HK-2 (cell line): ENCODE measurements around the gene COG4.

Experiments
- DNase-seq: peaks from one replicate; pipeline ENCODE4 v3.0.0-alpha.2; 2018; ENCODE audit not compliant: unreplicated experiment

Gene COG4

GRCh38 chr16:70527315-70527996 lies 4.1 kb upstream of the COG4 start:
- no peak for DNase-seq

- no peak for DNase-seq
These were observed 3.0 kb upstream of the COG4 start for GRCh38 chr16:70526403-70526802.

GRCh38 chr16:70524399-70524825 lies 1.1 kb upstream of the COG4 start:
- peak; percentile 41 for DNase-seq

GRCh38 chr16:70523743-70524398 lies 517 bp upstream of the COG4 start, which contains the start of gene SF3B3:
Gene SF3B3 (plus strand): TSS chr16:70523816. CDS start chr16:70526657, 2,841 bp downstream.
- DNase-seq = peak; percentile 73

- DNase-seq = no peak
These were observed 908 bp downstream of the COG4 start for GRCh38 chr16:70522216-70523075.

- DNase-seq = no peak
These were observed 2.6 kb downstream of the COG4 start for GRCh38 chr16:70520612-70521297.

GRCh38 chr16:70512456-70512855 lies 10.9 kb downstream of the COG4 start:
- DNase-seq = peak; percentile 26

GRCh38 chr16:70511833-70512232 lies 11.5 kb downstream of the COG4 start:
- DNase-seq = no peak

GRCh38 chr16:70510216-70510615 lies 13.1 kb downstream of the COG4 start:
- DNase-seq = no peak

GRCh38 chr16:70508752-70509151 lies 14.6 kb downstream of the COG4 start:
- no peak for DNase-seq

GRCh38 chr16:70496513-70496912 lies 26.8 kb downstream of the COG4 start:
- no peak for DNase-seq

- DNase-seq = no peak
These were observed 27.8 kb downstream of the COG4 start for GRCh38 chr16:70495425-70496182.

GRCh38 chr16:70494777-70495176 lies 28.6 kb downstream of the COG4 start:
- no peak for DNase-seq

- no peak for DNase-seq
These were observed 29.1 kb downstream of the COG4 start for GRCh38 chr16:70494202-70494770.

GRCh38 chr16:70493802-70494201 lies 29.6 kb downstream of the COG4 start:
- no peak for DNase-seq

- no peak for DNase-seq
These were observed 33.1 kb downstream of the COG4 start for GRCh38 chr16:70490261-70490660.

- DNase-seq = no peak
These were observed 38.5 kb downstream of the COG4 start for GRCh38 chr16:70484867-70485266.

GRCh38 chr16:70483426-70483825 lies 39.9 kb downstream of the COG4 start:
- DNase-seq = no peak

- no peak for DNase-seq
These were observed 40.7 kb downstream of the COG4 start for GRCh38 chr16:70482624-70483023.

- no peak for DNase-seq
These were observed 41.3 kb downstream of the COG4 start for GRCh38 chr16:70481929-70482536.
